ENCODE data around the gene JARID2. TPM values are rescaled to one million over a fixed set of nuclear protein-coding genes. Genes with fewer than 3 reads are reported as not detected.

JARID2 gene
- total RNA-seq, result 10 to 100 TPM; 20.0 to 29.4 (median 23.9) TPM

GRCh38 chr6:15245361-15246216, at the start of gene JARID2:
Gene JARID2, plus strand, starts transcription at chr6:15246069. Its CDS starts 471 bp downstream, at chr6:15246540.
- Histone ChIP-seq H3K4me3 (peak within 1 kb of the TSS; percentile 57), H3K36me3 (no peaks in the 10 kb centered on the region), H3K4me1 (peaks cover 31% of the 10 kb centered on the region), H3K9me3 (no peaks in the 10 kb centered on the region), H3K27ac (peak within 1 kb of the TSS; percentile 91), H3K27me3 (no peaks in the 10 kb centered on the region)
- TF ChIP-seq POLR2AphosphoS5 (IDR thresholded peaks at IDR 0.05) (peak in 1 of 3 donors; percentile 7), EP300 (IDR thresholded peaks at IDR 0.05) (no peak), POLR2A (IDR thresholded peaks at IDR 0.05) (peak; percentile 35 to 71)
- TF ChIP-seq, protein P1, sequence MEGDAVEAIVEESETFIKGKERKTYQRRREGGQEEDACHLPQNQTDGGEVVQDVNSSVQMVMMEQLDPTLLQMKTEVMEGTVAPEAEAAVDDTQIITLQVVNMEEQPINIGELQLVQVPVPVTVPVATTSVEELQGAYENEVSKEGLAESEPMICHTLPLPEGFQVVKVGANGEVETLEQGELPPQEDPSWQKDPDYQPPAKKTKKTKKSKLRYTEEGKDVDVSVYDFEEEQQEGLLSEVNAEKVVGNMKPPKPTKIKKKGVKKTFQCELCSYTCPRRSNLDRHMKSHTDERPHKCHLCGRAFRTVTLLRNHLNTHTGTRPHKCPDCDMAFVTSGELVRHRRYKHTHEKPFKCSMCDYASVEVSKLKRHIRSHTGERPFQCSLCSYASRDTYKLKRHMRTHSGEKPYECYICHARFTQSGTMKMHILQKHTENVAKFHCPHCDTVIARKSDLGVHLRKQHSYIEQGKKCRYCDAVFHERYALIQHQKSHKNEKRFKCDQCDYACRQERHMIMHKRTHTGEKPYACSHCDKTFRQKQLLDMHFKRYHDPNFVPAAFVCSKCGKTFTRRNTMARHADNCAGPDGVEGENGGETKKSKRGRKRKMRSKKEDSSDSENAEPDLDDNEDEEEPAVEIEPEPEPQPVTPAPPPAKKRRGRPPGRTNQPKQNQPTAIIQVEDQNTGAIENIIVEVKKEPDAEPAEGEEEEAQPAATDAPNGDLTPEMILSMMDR (IDR thresholded peaks at IDR 0.05), result no peak
- WGBS, result under 1% methylated on average over 38 of the region's 59 CpGs
- DNase-seq (ENCODE audit: low spot score in 2 of 2), result peak; percentile 99

- WGBS, result 63% methylated on average over 5 of the region's 5 CpGs
- TF ChIP-seq, protein P1 (IDR thresholded peaks at IDR 0.05), result no peak
- TF ChIP-seq POLR2AphosphoS5 (IDR thresholded peaks at IDR 0.05), result no peak
- no peak for TF ChIP-seq POLR2A (IDR thresholded peaks at IDR 0.05)
- TF ChIP-seq EP300 (IDR thresholded peaks at IDR 0.05), result no peak
- no peak for DNase-seq (ENCODE audit: low spot score in 2 of 2)
Observed at GRCh38 chr6:15200087-15200486, 45.8 kb upstream of the JARID2 start.

DNA sequence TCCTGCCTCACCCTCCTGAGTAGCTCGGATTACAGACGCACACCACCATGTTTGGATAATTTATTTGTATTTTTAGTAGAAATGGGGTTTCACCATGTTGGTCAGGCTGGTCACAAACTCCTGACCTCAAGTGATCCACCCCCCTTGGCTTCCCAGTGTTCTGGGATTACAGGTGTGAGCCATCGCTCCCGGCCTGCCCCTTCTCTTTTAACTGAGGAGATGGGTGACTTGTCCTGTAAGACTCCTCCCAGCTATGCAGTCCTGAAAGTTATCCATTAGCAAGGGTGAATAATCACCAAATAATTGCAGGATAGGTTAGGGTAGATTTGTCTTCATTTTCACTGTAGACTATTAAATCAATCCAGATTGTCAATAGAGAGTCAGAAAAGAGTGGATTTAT, 40.5 kb upstream of the JARID2 start:
- Histone ChIP-seq H3K9me3 (no peaks in the 10 kb centered on the region), H3K4me1 (no peaks in the 10 kb centered on the region), H3K36me3 (no peaks in the 10 kb centered on the region), H3K27ac (no peak overlapping the region), H3K27me3 (no peaks in the 10 kb centered on the region), H3K4me3 (no peak overlapping the region)
- DNase-seq (ENCODE audit: low spot score in 2 of 2), result no peak
- no peak for TF ChIP-seq POLR2A (IDR thresholded peaks at IDR 0.05)
- TF ChIP-seq, protein P1 (IDR thresholded peaks at IDR 0.05), result no peak
- TF ChIP-seq POLR2AphosphoS5 (IDR thresholded peaks at IDR 0.05), result no peak
- TF ChIP-seq EP300 (IDR thresholded peaks at IDR 0.05), result no peak
- 100% methylated on average over 4 of the region's 4 CpGs for WGBS

More at GRCh38 chr6:15200087-15200486, 45.8 kb upstream of the JARID2 start:
- H3K36me3 ChIP-seq, result no peaks in the 10 kb centered on the region
- no peaks in the 10 kb centered on the region for H3K9me3 ChIP-seq
- no peak overlapping the region for H3K27ac ChIP-seq
- H3K4me1 ChIP-seq, result no peaks in the 10 kb centered on the region
- no peaks in the 10 kb centered on the region for H3K27me3 ChIP-seq
- no peak overlapping the region for H3K4me3 ChIP-seq

GRCh38 chr6:15206887-15207286, 39.0 kb upstream of the JARID2 start:
- H3K4me3 ChIP-seq, result no peak overlapping the region
- no peak for DNase-seq (ENCODE audit: low spot score in 2 of 2)
- no peaks in the 10 kb centered on the region for H3K9me3 ChIP-seq
- TF ChIP-seq, protein P1 (IDR thresholded peaks at IDR 0.05), result no peak
- TF ChIP-seq EP300 (IDR thresholded peaks at IDR 0.05) (no peak), POLR2A (IDR thresholded peaks at IDR 0.05) (no peak), POLR2AphosphoS5 (IDR thresholded peaks at IDR 0.05) (no peak)
- H3K27me3 ChIP-seq, result no peaks in the 10 kb centered on the region
- WGBS, result 83% methylated on average over 2 of the region's 2 CpGs
- no peaks in the 10 kb centered on the region for H3K36me3 ChIP-seq
- H3K27ac ChIP-seq, result no peak overlapping the region
- H3K4me1 ChIP-seq, result no peaks in the 10 kb centered on the region

GRCh38 chr6:15207923-15208322, 37.9 kb upstream of the JARID2 start:
- TF ChIP-seq EP300 (IDR thresholded peaks at IDR 0.05) (no peak), POLR2AphosphoS5 (IDR thresholded peaks at IDR 0.05) (no peak), POLR2A (IDR thresholded peaks at IDR 0.05) (no peak)
- TF ChIP-seq, protein P1 (IDR thresholded peaks at IDR 0.05), result no peak
- Histone ChIP-seq H3K36me3 (no peaks in the 10 kb centered on the region), H3K27ac (no peak overlapping the region), H3K9me3 (no peaks in the 10 kb centered on the region), H3K27me3 (no peaks in the 10 kb centered on the region), H3K4me3 (no peak overlapping the region), H3K4me1 (no peaks in the 10 kb centered on the region)
- no peak for DNase-seq (ENCODE audit: low spot score in 2 of 2)
- 80% methylated on average over 3 of the region's 3 CpGs for WGBS

Measured in suprapubic skin (tissue), 4 donors.